GM12878 (cell line): ENCODE measurements around the gene FRMD5. TPM values are rescaled to one million over a fixed set of nuclear protein-coding genes. Genes with fewer than 3 reads are reported as not detected.

Source experiments
- ATAC-seq: fragments of 200-7000 bp; cut with Tn5 transposase; 3 replicates; pipeline ENCODE4 v1.9.1; 2020; ENCODE audit warnings: mild to moderate bottlenecking, moderate library complexity
- BruUV-seq: library from RNA; stranded (reverse); fragments of 400-500 nt; replicated peaks from 2 replicates; lab custom pipeline; 2021; lab: Mats Ljungman, UMichigan
- CTCF ChIA-PET: fragments of 300-600 bp; sonication (Branson Sonifier 250); formaldehyde crosslinking; extraction: SDS; loops from one replicate; lab custom pipeline; 2021; ENCODE audit warnings: inconsistent platforms; lab: Yijun Ruan, JAX
- POLR2A ChIA-PET: fragments of 350-600 bp; formaldehyde crosslinking; extraction: SDS; loops from one replicate; lab custom pipeline; 2021; ENCODE audit warnings: inconsistent platforms; lab: Charles Lee
- RAD21 ChIA-PET: fragments of 300-600 bp; sonication (Branson Sonifier 250); formaldehyde crosslinking; loops from one replicate; lab custom pipeline; 2023; ENCODE audit warnings: antibody characterized with exemption; ENCODE audit not compliant: unreplicated experiment; lab: Charles Lee
- SMC1A ChIA-PET: fragments of 300-600 bp; sonication (Branson Sonifier 250); formaldehyde crosslinking; loops from one replicate; lab custom pipeline; 2023; ENCODE audit not compliant: unreplicated experiment, uncharacterized antibody; lab: Charles Lee
- DNase-seq: peaks from one replicate; pipeline ENCODE4 v3.0.0-alpha.2; 2011; ENCODE audit warnings: low read depth, low spot score
- FAIRE-seq: peaks from 3 replicates; lab custom pipeline; 2011; peaks lifted over from hg19 to GRCh38; lab: Jason Lieb, UNC
- H2AFZ ChIP-seq: 2 replicates; pipeline ENCODE4 v1.6.0; 2011; ENCODE audit warnings: low read depth, low read length, control low read depth; ENCODE audit not compliant: control insufficient read depth
- H3K27ac ChIP-seq: 2 replicates; pipeline ENCODE4 v1.5.1; 2011; ENCODE audit warnings: control low read depth; ENCODE audit not compliant: control insufficient read depth, insufficient read depth
- H3K27me3 ChIP-seq, 2 experiments: replicated peaks in 1 of 2; 2 replicates each; pipeline versions ENCODE4 v1.6.0 to v1.6.1; 2011; ENCODE audit warnings: low read length in 1 of 2; ENCODE audit not compliant: control insufficient read depth in 2 of 2, insufficient read depth in 2 of 2
- H3K36me3 ChIP-seq, 2 experiments: 2 replicates each; pipeline ENCODE4 v1.5.1; 2011; ENCODE audit warnings: low read length in 1 of 2; ENCODE audit not compliant: control insufficient read depth in 2 of 2, insufficient read depth in 2 of 2
- H3K4me1 ChIP-seq: 2 replicates; pipeline ENCODE4 v1.6.1; 2011; ENCODE audit warnings: mild to moderate bottlenecking, low read length, moderate library complexity, mixed read lengths; ENCODE audit not compliant: control insufficient read depth, insufficient read depth
- H3K4me2 ChIP-seq: 2 replicates; pipeline ENCODE4 v1.6.0; 2011; ENCODE audit warnings: control low read depth; ENCODE audit not compliant: control insufficient read depth, insufficient read depth
- H3K4me3 ChIP-seq: fragments of 200-600 bp; sonication (generic); 2 replicates; pipeline ENCODE4 v1.5.1; 2016
- H3K79me2 ChIP-seq: 2 replicates; pipeline ENCODE4 v1.6.0; 2011; ENCODE audit warnings: low read length; ENCODE audit not compliant: control insufficient read depth, insufficient read depth
- H3K9ac ChIP-seq: 2 replicates; pipeline ENCODE4 v1.8.0; 2011; ENCODE audit warnings: low read length, control low read depth, mixed read lengths; ENCODE audit not compliant: control insufficient read depth, insufficient read depth
- H3K9me3 ChIP-seq: replicated peaks from 3 replicates; pipeline ENCODE4 v1.5.1; 2011; ENCODE audit warnings: mild to moderate bottlenecking, low read length; ENCODE audit not compliant: control insufficient read depth, insufficient read depth
- H4K20me1 ChIP-seq: 2 replicates; pipeline ENCODE4 v1.6.0; 2011; ENCODE audit not compliant: control insufficient read depth, insufficient read depth
- FOXM1 ChIP-seq: IDR thresholded peaks from 2 replicates; pipeline ENCODE4 v1.6.1; 2012; ENCODE audit warnings: low read depth, mild to moderate bottlenecking, inconsistent platforms, low read length, moderate library complexity
- KDM1A ChIP-seq: fragments of 200-600 bp; sonication (generic); IDR thresholded peaks from 2 replicates; pipeline ENCODE4 v1.6.1; 2016; ENCODE audit warnings: borderline replicate concordance
- RBBP5 ChIP-seq: fragments of 200-600 bp; sonication (generic); conservative IDR thresholded peaks from 2 replicates; pipeline ENCODE4 v1.6.1; 2016
- RELB ChIP-seq: fragments of 450-650 bp; IDR thresholded peaks from 2 replicates; pipeline ENCODE4 v1.6.1; 2017; ENCODE audit warnings: low read depth, mild to moderate bottlenecking, moderate library complexity
- RUNX3 ChIP-seq: IDR thresholded peaks from 2 replicates; pipeline ENCODE4 v1.6.1; 2012; ENCODE audit warnings: low read length, inconsistent platforms
- SMAD5 ChIP-seq: IDR thresholded peaks from 2 replicates; pipeline ENCODE4 v1.6.1; 2016; ENCODE audit warnings: antibody characterized with exemption, low read depth
- ZNF384 ChIP-seq: IDR thresholded peaks from 2 replicates; pipeline ENCODE4 v1.6.1; 2012; ENCODE audit warnings: low read depth, mild to moderate bottlenecking, low read length, improper control_type of control experiment, borderline replicate concordance
- WGBS: methylation state at CpG from one replicate; pipeline ENCODE4 v1.1.6; 2016; ENCODE audit warnings: low lambda C conversion rate; ENCODE audit not compliant: insufficient replicate concordance, insufficient coverage; ENCODE audit errors: missing lambda C conversion rate; 5-methylcytosine and 5-hydroxymethylcytosine counted together
- in situ Hi-C: fragments of 300-500 bp; cut with MboI; formaldehyde crosslinking; loops from 9 replicates; pipeline ENCODE4 v1.14.3; 2018; ENCODE audit warnings: mixed read lengths
- intact Hi-C: fragments of 100-400 bp; cut with micrococcal nuclease; formaldehyde crosslinking; loops from one replicate; pipeline ENCODE4 v1.14.2; 2022; ENCODE audit not compliant: unreplicated experiment
- polyA plus RNA-seq, 11 experiments: library from polyadenylated mRNA; depleted of rRNA in 4 of 11; unstranded in 6 of 11; stranded (reverse) in 5 of 11; fragments of >200 nt; fragmentation: Nextera tagmentation in 4 of 11; fragmentation: Illumina TruSeq in 1 of 11; extraction: Ambion mirVana in 4 of 11; extraction: Trizol in 1 of 11; gene quantifications; 1 replicate in 1 of 11; 2 replicates in 10 of 11; pipeline versions ENCODE4 v1.2.1 to v1.2.3, GENCODE V29; 2011 to 2016; ENCODE audit warnings: inconsistent platforms in 2 of 11, missing spikeins in 2 of 11, low read depth in 1 of 11
- total RNA-seq, 4 experiments: library from RNA; depleted of rRNA in 3 of 4; stranded (reverse); fragments of >200 nt in 3 of 4; fragmentation: Illumina TruSeq in 1 of 4; extraction: Trizol in 1 of 4; gene quantifications; 2 replicates each; pipeline versions ENCODE4 v1.2.1 to v1.2.3, GENCODE V29; 2013 to 2021

FRMD5 gene
- total and polyA plus RNA-seq, 10 of the 15 experiments (the other 5 are each of a cell fraction or from before 2014, with no cell fraction given): 0.26 to 6.4 (median 0.68) TPM; not detected in 1

GRCh38 chr15:44128443-44128842 is 66.6 kb downstream of the FRMD5 start:
- ATAC-seq: no peak
- Histone ChIP-seq H3K9ac (no peak overlapping the region), H3K27ac (no peak overlapping the region), H3K9me3 (no peaks in the 10 kb centered on the region), H3K4me1 (no peaks in the 10 kb centered on the region), H3K27me3 (no peaks in the 10 kb centered on the region; a peak in 1 of 4 replicates), H2AFZ (no peak overlapping the region), H3K4me2 (no peak overlapping the region), H3K4me3 (no peak overlapping the region), H3K36me3 (no peaks in the 10 kb centered on the region), H4K20me1 (no peaks in the 10 kb centered on the region), H3K79me2 (no peaks in the 10 kb centered on the region)
- BruUV-seq: no TSS peak
- intact Hi-C loops (no loop called here), in situ Hi-C loops (no loop called here)
- FAIRE-seq: no peak
- RAD21 ChIA-PET: no interaction called here
- POLR2A ChIA-PET: interaction anchor here (0.6 kb wide), 1 partner anchor 12 kb away, joined by 5 read pairs; no protein-coding TSS in a partner anchor
- SMC1A ChIA-PET: interaction anchor here (0.7 to 1.7 kb wide), 5 partner anchors 10 to 224 kb away, joined by 3 to 6 read pairs (median 3); no protein-coding TSS in a partner anchor
- CTCF ChIA-PET: interaction anchor here (1.2 to 1.7 kb wide), 3 partner anchors 15 to 224 kb away, joined by 3 to 4 read pairs (median 3); no protein-coding TSS in a partner anchor
- DNase-seq: no peak
- TF ChIP-seq RELB (no peak), SMAD5 (no peak)

DNA sequence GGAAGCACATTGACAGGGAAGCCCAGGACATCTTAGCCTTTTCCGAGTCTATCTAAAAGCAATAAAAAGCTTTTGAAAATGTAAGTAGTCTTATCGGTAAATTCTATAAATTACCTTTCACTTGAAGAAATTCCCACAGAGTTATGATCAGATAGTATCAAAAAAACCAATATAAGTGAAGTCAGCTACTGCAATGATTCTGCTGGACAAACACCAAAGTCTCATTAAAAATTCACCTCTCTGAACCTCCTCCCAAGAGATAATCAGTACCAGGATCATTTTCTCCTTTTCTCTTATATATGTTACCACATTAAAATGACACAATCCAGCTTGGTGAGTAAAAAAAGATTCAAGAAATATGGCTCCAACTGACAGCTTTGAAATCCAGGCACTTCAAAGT is 69.2 kb downstream of the FRMD5 start:
- RAD21 ChIA-PET: no interaction called here
- Histone ChIP-seq H2AFZ (no peak overlapping the region), H3K4me3 (no peak overlapping the region), H4K20me1 (no peaks in the 10 kb centered on the region), H3K27ac (no peak overlapping the region), H3K4me1 (no peaks in the 10 kb centered on the region), H3K27me3 (no peaks in the 10 kb centered on the region; a peak in 1 of 4 replicates), H3K9ac (no peak overlapping the region), H3K4me2 (no peak overlapping the region), H3K9me3 (no peaks in the 10 kb centered on the region), H3K36me3 (no peaks in the 10 kb centered on the region), H3K79me2 (no peaks in the 10 kb centered on the region)
- CTCF ChIA-PET: no interaction called here
- intact Hi-C loops (no loop called here), in situ Hi-C loops (no loop called here)
- BruUV-seq: no TSS peak
- DNase-seq (no peak), ATAC-seq (no peak), FAIRE-seq (no peak)
- SMC1A ChIA-PET: interaction anchor here (0.6 kb wide), 1 partner anchor 679 kb away, joined by 3 read pairs; no protein-coding TSS in a partner anchor
- no peak for TF ChIP-seq FOXM1
- TF ChIP-seq KDM1A: no peak
- no peak for TF ChIP-seq RUNX3
- TF ChIP-seq ZNF384: no peak
- no peak for TF ChIP-seq RBBP5
- POLR2A ChIA-PET: interaction anchor here (0.6 kb wide), 1 partner anchor 624 kb away, joined by 3 read pairs; no protein-coding TSS in a partner anchor
- 97% methylated on average over 2 of the region's 2 CpGs for WGBS
